GM20000 (cell line): ENCODE data around the gene PLEKHD1.

Experiments
- DNase-seq: peaks from one replicate; pipeline ENCODE4 v3.0.0; 2012; ENCODE audit warnings: low spot score
- CTCF ChIP-seq: IDR thresholded peaks from 2 replicates; pipeline ENCODE4 v1.5.1; 2012; ENCODE audit warnings: mild to moderate bottlenecking, control low read depth; ENCODE audit errors: extremely low read depth, missing control alignments

PLEKHD1 gene

GRCh38 chr14:69567563-69567962 is 83.0 kb downstream of the PLEKHD1 start:
- DNase-seq = no peak
- no peak for TF ChIP-seq CTCF

- TF ChIP-seq CTCF = no peak
- no peak for DNase-seq
These were observed 85.3 kb downstream of the PLEKHD1 start for GRCh38 chr14:69569859-69570258.

GRCh38 chr14:69570836-69571330 is 86.4 kb downstream of the PLEKHD1 start:
- TF ChIP-seq CTCF = no peak
- DNase-seq = no peak

GRCh38 chr14:69571449-69572029 is 87.0 kb downstream of the PLEKHD1 start:
- TF ChIP-seq CTCF = no peak
- DNase-seq = no peak

- peak; percentile 51 for DNase-seq
- TF ChIP-seq CTCF = no peak
These were observed 87.7 kb downstream of the PLEKHD1 start for GRCh38 chr14:69572030-69572840.

- no peak for DNase-seq
- TF ChIP-seq CTCF = no peak
These were observed 88.3 kb downstream of the PLEKHD1 start for GRCh38 chr14:69572841-69573135.

- no peak for TF ChIP-seq CTCF
- DNase-seq = no peak
These were observed 88.8 kb downstream of the PLEKHD1 start for GRCh38 chr14:69573205-69573830.
